IMR-90 (cell line): Measurements from ENCODE around the gene ART3.

Experiments
- CEBPB ChIP-seq: IDR thresholded peaks from 2 replicates; pipeline ENCODE4 v1.6.1; 2012; ENCODE audit warnings: low read depth, low read length, improper control_type of control experiment
- CTCF ChIP-seq: conservative IDR thresholded peaks from 2 replicates; pipeline ENCODE4 v1.5.1; 2012; ENCODE audit warnings: mild to moderate bottlenecking, low read depth, low read length, improper control_type of control experiment
- ELK1 ChIP-seq: fragments of 150-350 bp; IDR thresholded peaks from 2 replicates; pipeline ENCODE4 v1.6.1; 2016; ENCODE audit warnings: low read depth, mild to moderate bottlenecking, low read length, moderate library complexity, borderline replicate concordance
- NFE2L2 ChIP-seq: fragments of 150-350 bp; IDR thresholded peaks from 2 replicates; pipeline ENCODE4 v1.6.1; 2016; ENCODE audit warnings: low read depth, mild to moderate bottlenecking, low read length
- POLR2A ChIP-seq: IDR thresholded peaks from 2 replicates; pipeline ENCODE4 v1.6.1; 2012; ENCODE audit warnings: mild to moderate bottlenecking, low read depth, low read length
- RAD21 ChIP-seq: IDR thresholded peaks from 2 replicates; pipeline ENCODE4 v1.6.1; 2012; ENCODE audit warnings: low read length, improper control_type of control experiment
- RFX5 ChIP-seq: IDR thresholded peaks from 2 replicates; pipeline ENCODE4 v1.8.0; 2012; ENCODE audit warnings: low read depth, mild to moderate bottlenecking, low read length, moderate library complexity
- SMC3 ChIP-seq: fragments of 150-350 bp; IDR thresholded peaks from 2 replicates; pipeline ENCODE4 v1.6.1; 2016; ENCODE audit warnings: low read depth, mild to moderate bottlenecking, antibody characterized with exemption, low read length, moderate library complexity
- USF2 ChIP-seq: fragments of 150-350 bp; IDR thresholded peaks from 2 replicates; pipeline ENCODE4 v1.6.1; 2017; ENCODE audit warnings: mild to moderate bottlenecking, antibody characterized with exemption, low read length, low read depth

GRCh38 chr4:76155979-76156378 lies 81.5 kb downstream of the ART3 start:
- TF ChIP-seq CEBPB (no peak), CTCF (no peak), SMC3 (no peak), ELK1 (no peak), POLR2A (no peak), RAD21 (no peak), RFX5 (no peak), NFE2L2 (no peak), USF2 (no peak)
